ENCODE measurements around the gene POP4.

Gene POP4

DNA sequence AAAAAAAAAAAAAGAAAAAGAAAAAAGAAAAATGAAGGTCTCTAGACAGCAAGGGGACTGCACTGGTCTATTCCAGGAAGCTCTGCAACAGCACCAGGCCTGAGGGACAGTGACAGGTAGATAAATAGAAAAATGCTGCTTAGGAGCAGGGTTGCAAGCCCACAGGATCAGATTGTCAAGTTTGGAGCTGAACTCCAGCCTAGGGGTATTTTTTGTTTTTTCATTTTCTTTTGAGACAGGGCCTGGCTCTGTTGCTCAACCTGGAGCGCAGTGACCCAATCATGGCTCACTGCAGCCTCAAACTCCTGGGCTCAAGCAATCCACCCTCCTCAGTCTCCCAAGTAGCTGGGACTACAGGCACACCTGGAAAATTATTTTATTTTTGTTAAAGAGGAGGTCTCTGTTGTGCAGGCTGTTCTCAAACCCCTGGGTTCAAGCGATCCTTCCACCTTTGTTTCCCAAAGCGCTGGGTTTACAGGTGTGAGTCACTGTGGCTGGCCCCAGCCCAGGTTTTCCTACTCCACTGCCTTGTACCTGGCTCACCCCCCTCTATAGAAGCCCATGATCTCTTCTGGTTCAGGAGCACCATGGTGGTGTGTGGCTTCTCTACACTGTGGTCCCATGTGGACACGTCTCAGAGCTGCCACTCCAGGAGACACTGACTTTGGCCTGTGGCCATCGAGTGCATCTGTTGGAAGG lies 23.9 kb downstream of the POP4 start:
- H3K4me3 ChIP-seq (ENCODE audit: control insufficient read depth, low read depth, low read length) = no peak overlapping the region
- TF ChIP-seq, protein P1, sequence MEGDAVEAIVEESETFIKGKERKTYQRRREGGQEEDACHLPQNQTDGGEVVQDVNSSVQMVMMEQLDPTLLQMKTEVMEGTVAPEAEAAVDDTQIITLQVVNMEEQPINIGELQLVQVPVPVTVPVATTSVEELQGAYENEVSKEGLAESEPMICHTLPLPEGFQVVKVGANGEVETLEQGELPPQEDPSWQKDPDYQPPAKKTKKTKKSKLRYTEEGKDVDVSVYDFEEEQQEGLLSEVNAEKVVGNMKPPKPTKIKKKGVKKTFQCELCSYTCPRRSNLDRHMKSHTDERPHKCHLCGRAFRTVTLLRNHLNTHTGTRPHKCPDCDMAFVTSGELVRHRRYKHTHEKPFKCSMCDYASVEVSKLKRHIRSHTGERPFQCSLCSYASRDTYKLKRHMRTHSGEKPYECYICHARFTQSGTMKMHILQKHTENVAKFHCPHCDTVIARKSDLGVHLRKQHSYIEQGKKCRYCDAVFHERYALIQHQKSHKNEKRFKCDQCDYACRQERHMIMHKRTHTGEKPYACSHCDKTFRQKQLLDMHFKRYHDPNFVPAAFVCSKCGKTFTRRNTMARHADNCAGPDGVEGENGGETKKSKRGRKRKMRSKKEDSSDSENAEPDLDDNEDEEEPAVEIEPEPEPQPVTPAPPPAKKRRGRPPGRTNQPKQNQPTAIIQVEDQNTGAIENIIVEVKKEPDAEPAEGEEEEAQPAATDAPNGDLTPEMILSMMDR (conservative IDR thresholded peaks at IDR 0.05; ENCODE audit: control insufficient read depth, insufficient read depth, low read depth, low read length) = no peak
- DNase-seq (ENCODE audit: low read depth) = no peak

DNA sequence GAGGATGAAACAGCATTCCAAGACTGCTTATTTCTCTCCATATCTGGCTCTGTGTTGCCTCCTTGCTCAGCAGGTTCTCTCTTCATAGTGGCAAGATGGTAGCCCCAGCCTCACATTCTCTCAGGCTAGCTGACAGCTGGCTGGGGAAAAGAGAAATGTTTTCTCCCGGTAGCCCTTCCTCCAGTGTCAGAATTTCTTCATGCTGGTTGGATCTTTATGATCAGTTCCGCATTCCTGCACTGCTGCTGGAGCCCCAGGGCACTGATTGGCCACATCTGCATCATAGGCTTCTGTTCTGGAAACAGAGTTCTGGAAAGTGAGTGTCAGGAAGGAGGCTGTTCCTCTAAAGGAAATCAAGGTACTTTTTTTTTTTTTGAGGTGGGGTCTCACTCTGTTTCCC lies 24.6 kb downstream of the POP4 start:
- TF ChIP-seq, protein P1 (conservative IDR thresholded peaks at IDR 0.05; ENCODE audit: control insufficient read depth, insufficient read depth, low read depth, low read length) = no peak
- no peak for DNase-seq (ENCODE audit: low read depth)
- H3K4me3 ChIP-seq (ENCODE audit: control insufficient read depth, low read depth, low read length) = no peak overlapping the region

GRCh38 chr19:29631450-29631849 lies 25.4 kb downstream of the POP4 start:
- no peak overlapping the region for H3K4me3 ChIP-seq (ENCODE audit: control insufficient read depth, low read depth, low read length)
- TF ChIP-seq, protein P1 (conservative IDR thresholded peaks at IDR 0.05; ENCODE audit: control insufficient read depth, insufficient read depth, low read depth, low read length) = no peak
- DNase-seq (ENCODE audit: low read depth) = no peak

- DNase-seq (ENCODE audit: low read depth) = no peak
- TF ChIP-seq, protein P1 (conservative IDR thresholded peaks at IDR 0.05; ENCODE audit: control insufficient read depth, insufficient read depth, low read depth, low read length) = no peak
- no peak overlapping the region for H3K4me3 ChIP-seq (ENCODE audit: control insufficient read depth, low read depth, low read length)
Measured at GRCh38 chr19:29634002-29634401, 27.9 kb downstream of the POP4 start.

DNA sequence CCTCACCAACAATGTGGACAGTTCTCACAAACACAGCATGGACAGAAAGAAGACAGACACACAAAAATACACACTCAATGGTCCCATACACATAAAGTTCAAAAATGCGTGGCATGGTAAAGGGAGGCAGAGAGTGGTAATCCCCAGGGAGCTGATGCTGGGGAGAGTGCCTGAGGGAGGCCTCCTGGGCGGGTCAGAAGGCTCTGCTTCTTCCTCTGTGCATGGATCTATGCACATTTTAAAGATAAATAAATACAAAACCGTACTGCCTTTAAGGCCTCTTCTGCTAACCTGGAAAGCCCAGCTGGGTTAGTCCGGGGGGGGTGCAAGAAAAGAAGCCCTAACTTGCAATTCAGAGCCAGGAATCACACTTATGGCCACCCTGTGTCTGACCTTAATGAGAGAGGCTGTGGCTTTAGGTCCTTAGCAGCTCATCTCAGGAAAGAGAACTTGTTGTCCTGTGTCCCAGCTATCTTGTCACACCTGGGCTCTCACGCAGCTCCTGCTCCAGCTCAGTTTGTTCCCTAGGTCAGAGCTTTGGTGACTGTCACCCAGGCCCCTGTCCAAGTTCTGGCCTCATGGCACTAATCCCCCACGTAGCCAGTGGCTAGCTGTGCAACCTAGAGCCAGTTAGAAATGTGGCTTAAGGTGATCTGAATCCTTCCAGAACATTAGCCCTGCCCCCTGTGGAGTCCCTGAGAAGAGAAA lies 28.5 kb downstream of the POP4 start:
- TF ChIP-seq, protein P1 (conservative IDR thresholded peaks at IDR 0.05; ENCODE audit: control insufficient read depth, insufficient read depth, low read depth, low read length) = no peak
- H3K4me3 ChIP-seq (ENCODE audit: control insufficient read depth, low read depth, low read length) = no peak overlapping the region
- no peak for DNase-seq (ENCODE audit: low read depth)

- TF ChIP-seq, protein P1 (conservative IDR thresholded peaks at IDR 0.05; ENCODE audit: control insufficient read depth, insufficient read depth, low read depth, low read length) = no peak
- DNase-seq (ENCODE audit: low read depth) = no peak
Measured at GRCh38 chr19:29635963-29636362, 29.9 kb downstream of the POP4 start.

More at GRCh38 chr19:29635963-29636362, 29.9 kb downstream of the POP4 start:
- no peak overlapping the region for H3K4me3 ChIP-seq (ENCODE audit: control insufficient read depth, low read depth, low read length)
